Fibroblast of lung (primary cell): ENCODE measurements around the gene PDLIM7.

Experiments
- EZH2 ChIP-seq: IDR thresholded peaks from 2 replicates; pipeline ENCODE4 v1.5.1; 2012; ENCODE audit warnings: low read length, control low read depth, mild to moderate bottlenecking; ENCODE audit errors: missing control alignments
- TF ChIP-seq, protein P1 (sequence below), 2 donors: IDR thresholded peaks in 1 of 2; conservative IDR thresholded peaks in 1 of 2; 1 replicate in 1 of 2; 2 replicates in 1 of 2; pipeline ENCODE4 v1.5.1; 2011 to 2012; ENCODE audit warnings: low read length in 2 of 2, control low read depth in 1 of 2, inconsistent platforms in 1 of 2, low read depth in 1 of 2, mild to moderate bottlenecking in 1 of 2

DNA sequence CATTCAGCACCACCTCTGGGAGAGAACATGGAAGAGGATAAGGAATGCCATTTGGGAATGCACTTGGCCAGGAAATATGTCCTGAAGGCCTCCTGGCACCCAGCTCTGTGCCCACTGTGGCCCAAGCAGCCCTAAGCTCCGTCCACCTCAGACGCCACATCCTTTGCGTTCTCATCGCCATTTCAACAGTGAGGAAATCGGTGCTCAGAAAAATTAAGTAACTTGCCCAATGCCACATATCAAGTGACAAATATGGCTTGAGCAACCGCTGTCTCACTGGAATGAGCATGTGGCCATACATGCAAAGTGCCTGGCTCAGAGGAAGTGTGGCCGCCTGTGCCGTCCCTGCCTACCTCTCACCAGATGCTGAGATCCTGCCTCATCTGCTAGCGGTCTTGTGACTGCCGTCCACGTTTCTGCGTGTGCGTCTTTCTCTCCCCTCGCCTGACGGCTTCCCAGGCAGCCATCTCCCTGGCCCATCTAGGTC lies 13.2 kb upstream of the PDLIM7 start:
- no peak for TF ChIP-seq EZH2
- TF ChIP-seq, protein P1, sequence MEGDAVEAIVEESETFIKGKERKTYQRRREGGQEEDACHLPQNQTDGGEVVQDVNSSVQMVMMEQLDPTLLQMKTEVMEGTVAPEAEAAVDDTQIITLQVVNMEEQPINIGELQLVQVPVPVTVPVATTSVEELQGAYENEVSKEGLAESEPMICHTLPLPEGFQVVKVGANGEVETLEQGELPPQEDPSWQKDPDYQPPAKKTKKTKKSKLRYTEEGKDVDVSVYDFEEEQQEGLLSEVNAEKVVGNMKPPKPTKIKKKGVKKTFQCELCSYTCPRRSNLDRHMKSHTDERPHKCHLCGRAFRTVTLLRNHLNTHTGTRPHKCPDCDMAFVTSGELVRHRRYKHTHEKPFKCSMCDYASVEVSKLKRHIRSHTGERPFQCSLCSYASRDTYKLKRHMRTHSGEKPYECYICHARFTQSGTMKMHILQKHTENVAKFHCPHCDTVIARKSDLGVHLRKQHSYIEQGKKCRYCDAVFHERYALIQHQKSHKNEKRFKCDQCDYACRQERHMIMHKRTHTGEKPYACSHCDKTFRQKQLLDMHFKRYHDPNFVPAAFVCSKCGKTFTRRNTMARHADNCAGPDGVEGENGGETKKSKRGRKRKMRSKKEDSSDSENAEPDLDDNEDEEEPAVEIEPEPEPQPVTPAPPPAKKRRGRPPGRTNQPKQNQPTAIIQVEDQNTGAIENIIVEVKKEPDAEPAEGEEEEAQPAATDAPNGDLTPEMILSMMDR (conservative IDR thresholded peaks at IDR 0.05 in 1 of 2, IDR thresholded peaks at IDR 0.05 in 1 of 2; ENCODE audit: low read depth in 1 of 2, low read length in 2 of 2) = no peak
